Middle frontal gyrus (tissue), 1 donor: Measurements from ENCODE around the gene CXCL1.

Source experiments
- DNase-seq: peaks from one replicate; pipeline ENCODE4 v3.0.0-alpha.2; 2015; ENCODE audit warnings: low spot score; ENCODE audit errors: extremely low spot score

Gene CXCL1

DNA sequence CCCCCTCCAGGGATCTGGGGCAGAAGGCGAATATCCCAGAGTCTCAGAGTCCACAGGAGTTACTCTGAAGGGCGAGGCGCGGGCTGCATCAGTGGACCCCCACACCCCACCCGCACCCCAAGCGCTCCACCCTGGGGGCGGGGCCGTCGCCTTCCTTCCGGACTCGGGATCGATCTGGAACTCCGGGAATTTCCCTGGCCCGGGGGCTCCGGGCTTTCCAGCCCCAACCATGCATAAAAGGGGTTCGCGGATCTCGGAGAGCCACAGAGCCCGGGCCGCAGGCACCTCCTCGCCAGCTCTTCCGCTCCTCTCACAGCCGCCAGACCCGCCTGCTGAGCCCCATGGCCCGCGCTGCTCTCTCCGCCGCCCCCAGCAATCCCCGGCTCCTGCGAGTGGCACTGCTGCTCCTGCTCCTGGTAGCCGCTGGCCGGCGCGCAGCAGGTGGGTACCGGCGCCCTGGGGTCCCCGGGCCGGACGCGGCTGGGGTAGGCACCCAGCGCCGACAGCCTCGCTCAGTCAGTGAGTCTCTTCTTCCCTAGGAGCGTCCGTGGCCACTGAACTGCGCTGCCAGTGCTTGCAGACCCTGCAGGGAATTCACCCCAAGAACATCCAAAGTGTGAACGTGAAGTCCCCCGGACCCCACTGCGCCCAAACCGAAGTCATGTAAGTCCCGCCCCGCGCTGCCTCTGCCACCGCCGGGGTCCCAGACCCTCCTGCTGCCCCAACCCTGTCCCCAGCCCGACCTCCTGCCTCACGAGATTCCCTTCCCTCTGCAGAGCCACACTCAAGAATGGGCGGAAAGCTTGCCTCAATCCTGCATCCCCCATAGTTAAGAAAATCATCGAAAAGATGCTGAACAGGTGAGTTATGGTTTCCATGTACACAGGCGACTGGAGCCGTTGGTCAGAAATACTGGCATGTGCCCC lies at the start of gene CXCL1:
Gene CXCL1 (plus strand): TSS at position 264 of the 926 bp plus-strand sequence. CDS start 78 bp downstream, at position 342.
- DNase-seq = no peak

DNA sequence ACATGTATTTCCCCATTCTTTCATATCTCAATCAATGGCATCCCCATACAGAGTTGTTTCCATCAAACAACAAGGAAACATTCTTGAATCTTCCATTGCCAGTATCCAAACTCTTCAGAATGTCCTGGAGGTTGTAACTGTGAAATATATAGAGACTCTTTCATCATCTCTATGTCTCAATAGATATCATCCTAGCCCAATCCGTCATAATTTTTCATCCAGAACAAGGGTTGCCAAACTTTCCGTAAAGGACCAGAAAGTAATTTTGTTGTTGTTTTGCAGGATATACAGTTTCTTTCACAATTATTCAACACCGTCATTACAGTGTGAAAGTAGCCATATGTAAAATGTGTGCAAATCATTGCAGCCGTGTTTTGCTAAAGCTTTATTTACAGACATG lies 47.9 kb upstream of the CXCL1 start:
- no peak for DNase-seq

DNA sequence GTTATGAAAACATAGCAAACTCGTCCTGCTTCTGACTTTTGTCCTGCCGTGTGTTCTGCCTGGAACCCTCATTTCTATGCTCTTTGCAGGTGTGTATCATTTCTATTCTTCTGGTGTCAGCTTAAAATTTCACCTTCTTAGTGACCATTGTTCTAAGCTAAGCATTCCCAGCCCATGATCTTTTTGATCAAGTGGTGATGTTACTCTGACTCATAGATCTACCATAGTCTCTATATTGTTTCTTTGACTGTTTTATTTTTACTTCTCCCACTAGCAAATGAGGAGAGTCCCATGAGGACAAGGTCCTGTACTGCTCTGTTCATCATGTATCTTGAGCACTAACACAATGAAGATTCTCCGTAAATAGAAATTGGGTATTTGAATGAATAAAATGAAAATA lies 46.8 kb upstream of the CXCL1 start:
- DNase-seq = no peak

DNA sequence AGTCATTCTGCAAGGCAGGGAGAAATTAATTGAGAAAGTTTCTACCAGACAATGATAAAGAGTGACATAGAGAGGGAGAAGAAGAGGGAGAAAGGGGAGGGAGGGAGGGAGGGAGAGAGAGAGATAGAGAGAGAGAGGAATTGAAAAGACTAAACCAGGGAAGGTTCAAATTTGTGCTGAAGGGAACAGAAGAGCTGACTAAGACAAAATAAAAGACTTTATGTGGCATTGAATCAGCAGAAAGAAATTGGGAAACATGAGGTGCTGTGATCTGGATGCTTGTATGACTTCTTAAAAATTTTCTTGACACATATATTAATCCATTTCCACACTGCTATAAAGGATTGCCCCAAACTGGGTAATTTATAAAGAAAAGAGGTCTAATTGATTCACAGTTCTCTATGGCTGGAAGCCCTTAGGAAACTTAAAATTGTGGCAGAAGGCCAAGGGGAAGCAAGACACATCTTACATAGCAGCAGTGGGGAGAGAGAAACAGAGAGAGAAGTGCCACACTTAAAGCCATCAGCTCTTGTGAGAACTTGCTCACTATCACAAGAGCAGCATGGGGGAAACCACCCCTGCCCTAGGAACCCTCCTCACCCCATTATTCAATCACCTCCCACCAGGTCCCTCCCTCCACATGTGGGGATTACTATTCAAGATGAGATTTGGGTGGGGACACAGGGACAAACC lies 46.2 kb upstream of the CXCL1 start:
- DNase-seq = no peak

DNA sequence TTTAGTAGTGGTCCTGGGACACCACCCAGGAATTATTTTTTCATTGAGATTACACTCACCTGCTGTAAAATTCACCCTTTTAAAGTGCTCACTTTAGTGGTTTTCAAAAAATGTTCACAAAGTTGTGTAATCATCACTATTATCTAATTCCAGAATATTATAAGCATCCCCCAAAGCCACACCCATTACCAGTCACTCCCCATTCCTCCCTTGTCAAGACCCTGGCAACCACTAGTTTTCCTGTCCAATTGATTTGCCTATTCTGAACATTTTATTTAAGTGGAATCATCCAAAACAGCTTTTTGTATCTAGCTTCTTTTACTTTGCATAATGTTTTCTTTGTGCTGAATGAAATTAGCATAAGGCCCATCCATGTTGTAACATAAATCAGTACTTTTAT lies 45.4 kb upstream of the CXCL1 start:
- DNase-seq = no peak

DNA sequence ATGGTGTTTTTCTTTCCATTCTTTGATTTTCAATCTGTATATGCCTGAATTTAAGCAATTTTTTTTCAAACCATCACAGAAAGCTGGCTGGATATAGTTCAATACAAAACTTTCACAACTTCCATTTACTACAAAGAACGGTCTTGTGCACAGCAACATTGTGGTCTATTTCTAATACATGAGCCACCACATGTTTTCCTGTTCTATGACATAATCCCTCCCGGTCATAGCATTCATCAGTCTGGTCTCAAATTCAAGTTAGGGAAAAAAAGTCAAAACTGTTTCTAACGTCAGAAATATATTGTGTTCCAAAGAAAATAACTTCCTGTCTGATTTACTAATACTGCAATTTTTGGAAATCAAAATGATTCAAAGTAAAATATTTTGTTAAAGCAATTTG lies 40.2 kb upstream of the CXCL1 start:
- no peak for DNase-seq

DNA sequence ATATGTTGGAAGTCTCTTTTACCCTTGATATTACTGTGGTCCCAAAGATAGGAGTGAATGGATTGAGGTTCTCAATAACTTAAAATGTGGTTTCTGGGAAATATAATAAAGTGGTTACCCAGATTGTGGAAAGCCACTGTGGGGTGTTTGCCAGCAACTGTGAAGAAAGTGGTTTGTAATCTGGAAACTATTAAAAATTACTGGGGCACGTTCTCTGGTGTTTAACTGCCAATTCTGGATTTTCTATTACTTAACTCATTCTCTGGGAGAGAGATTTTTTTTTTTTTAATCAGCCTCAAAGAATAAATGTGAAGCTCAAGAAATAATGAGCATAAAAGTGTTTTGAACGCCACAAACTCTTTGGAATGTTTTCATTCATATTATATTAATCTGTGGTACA lies 37.6 kb upstream of the CXCL1 start:
- no peak for DNase-seq

DNA sequence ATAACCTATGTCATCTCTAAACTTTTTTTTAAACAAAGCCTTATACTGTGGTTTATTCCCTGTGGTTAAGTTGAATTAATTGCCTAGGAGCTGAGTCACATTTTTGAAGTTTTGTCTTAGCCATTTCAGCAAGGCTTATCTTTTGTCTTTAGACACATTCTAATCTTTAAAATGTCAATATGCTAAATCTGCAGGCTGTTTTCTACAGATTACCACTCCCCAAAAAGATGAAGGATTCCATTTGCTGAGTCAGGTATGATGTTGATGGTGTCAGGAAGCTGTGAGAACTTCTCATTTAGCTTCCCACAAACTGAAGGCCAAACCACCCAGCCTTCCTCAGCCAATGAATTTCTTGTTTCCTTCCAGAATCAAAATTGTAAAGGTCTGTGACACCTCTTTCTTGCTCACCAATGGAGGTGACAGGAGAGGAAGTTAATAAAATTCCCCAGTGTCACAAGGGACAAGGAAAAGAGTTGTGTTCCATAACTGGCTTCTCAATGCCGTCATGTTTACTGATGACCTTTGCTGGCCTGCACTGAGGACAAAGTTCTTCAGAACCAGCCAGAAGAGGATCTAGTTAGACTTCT lies 36.4 kb upstream of the CXCL1 start:
- no peak for DNase-seq

DNA sequence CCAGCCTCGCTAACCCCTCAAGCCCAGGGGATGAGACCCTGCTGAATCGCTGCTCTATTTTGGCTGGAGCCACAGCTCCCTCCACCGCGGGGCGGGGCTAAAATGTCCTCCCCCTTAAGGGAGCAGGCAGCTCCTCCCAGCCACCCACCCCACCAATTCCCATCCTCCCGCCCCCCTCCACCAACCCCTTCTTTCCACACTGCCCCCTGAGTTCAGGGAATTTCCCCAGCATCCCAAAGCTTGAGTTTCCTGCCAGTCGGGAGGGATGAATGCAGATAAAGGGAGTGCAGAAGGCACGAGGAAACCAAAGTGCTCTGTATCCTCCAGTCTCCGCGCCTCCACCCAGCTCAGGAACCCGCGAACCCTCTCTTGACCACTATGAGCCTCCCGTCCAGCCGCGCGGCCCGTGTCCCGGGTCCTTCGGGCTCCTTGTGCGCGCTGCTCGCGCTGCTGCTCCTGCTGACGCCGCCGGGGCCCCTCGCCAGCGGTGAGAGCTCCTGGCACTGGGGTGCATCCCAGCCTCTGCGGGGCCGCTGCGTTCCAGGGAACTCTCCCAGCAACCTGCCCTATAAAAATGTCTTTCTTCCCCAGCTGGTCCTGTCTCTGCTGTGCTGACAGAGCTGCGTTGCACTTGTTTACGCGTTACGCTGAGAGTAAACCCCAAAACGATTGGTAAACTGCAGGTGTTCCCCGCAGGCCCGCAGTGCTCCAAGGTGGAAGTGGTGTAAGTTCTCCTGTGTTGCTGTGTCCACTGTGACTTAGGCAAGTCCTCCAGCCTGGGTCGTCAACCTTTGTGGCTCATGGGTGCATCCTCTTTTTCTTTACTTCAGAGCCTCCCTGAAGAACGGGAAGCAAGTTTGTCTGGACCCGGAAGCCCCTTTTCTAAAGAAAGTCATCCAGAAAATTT lies 32.6 kb upstream of the CXCL1 start, which contains the start of gene CXCL6:
Gene CXCL6 (plus strand): TSS at position 306 of the 907 bp plus-strand sequence. CDS start 73 bp downstream, at position 379.
- no peak for DNase-seq

DNA sequence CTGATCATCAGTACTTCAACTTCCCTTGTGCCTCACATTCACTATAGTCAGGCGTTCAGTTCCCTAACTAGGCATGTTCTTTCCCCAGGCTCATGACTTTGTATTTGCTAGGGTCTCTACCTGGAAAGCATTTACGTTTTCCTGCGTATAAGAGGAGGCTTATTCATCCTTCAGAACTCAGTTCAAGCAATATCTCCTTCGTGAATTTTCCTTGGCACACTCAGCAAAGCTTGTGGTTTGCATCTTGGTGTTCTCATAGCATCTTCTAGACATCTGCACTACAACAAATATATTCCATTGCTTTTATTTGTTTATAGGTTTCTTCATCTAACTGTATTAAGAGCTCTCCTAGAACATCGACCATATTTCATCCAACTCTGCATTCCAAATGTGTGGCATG lies 30.1 kb upstream of the CXCL1 start:
- no peak for DNase-seq

DNA sequence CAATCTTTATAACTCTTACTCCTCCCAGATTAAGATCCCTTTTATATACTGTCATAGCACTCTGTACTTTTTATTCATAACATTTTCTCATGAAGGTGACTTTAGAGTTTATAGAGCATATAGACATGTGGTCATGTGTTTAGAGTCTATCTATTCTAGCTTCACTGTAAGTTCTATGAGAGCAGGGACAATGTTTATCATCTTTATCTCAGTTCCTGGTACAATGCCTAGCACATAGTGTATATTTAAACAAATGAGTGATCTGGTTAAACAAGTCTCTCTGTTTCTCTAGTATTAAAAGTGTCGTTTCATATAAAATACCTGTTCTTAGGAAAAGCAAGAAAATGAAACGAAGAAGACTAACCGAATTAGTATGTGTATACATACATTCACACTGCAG lies 29.5 kb upstream of the CXCL1 start:
- no peak for DNase-seq

DNA sequence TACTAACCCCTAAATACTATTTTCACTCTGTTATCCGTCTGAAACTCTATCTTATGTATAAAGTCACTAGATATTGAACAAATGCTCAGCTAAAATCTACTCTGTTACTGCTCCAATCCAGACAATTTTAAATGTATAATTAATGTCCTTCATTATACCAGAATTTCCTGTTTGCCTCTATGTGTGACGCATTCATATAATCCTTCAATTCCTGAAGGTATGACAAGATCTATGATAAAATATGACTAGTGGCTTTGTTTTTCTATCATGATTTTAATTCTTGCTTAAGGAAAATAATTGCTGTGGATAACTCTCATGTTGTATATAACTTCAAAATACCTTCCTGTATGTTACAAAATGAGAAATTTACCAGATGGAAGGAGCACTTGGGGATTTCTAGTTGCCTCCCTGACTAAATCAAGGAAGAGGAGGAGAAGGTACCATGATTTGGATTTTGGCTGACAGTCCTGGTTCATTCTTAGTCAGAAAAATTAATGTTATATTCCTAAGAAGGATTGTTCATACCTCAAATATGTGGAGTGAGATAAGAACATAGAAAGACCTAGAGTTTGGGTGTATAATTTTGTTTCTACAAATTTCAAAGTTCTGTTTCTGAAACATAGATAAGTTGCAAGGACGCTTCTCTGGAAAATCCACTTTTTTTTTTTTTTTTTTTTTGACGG lies 27.8 kb upstream of the CXCL1 start:
- no peak for DNase-seq

DNA sequence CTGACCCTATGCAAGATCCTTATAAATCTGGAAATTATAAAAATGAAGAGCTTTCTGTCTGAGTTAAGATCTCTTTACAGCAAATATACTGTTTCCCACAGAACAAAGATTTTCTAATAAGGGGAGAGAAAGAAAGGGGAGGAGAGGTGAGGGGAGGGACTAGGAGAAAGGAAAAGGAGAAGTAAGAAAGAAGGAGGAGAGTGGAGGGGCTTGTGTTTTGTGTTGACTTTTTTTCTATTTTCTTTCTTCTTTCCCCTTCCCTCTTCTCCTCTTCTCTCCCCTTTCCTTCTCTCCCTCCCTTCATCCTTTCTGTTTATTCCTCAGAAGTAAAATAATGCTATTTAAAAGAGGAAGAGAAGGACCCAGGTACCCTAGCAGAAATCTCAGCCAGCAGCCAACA lies 26.5 kb upstream of the CXCL1 start:
- no peak for DNase-seq

DNA sequence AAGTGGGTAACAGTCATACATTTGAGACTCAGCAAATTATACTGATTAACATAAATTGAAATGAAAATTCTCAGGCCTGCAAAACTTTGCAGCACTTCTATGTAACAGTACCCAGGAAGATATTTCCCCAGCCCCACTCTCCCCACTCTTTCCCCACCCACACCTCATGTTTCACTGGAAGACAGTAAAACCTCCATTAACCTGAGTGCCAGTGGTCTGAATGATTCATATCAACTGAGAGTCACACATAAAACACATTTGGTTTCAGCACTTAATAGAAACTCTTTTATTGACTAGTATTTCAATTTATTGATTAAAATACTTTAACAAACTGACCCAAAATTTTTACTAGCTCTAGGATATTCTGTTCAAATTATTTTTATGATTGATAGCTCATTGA lies 25.8 kb upstream of the CXCL1 start:
- no peak for DNase-seq

DNA sequence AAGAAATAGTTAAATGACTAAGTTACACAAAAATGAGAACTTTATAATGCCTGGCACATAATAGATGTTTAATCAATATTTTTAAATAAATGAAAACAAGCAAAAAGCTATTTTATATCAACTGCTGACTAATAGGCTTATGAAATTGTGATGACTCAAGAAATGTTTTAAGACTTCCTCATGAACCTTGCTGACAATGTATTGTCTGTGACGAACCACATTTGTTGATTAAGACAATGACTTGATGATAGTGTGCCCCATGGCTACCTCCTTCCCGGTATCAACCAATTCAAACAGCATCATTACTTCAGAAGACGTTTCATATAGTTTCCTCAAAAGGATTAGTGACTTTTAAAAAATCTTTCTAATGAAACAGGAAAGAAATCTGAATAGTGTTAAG lies 24.8 kb upstream of the CXCL1 start:
- no peak for DNase-seq

DNA sequence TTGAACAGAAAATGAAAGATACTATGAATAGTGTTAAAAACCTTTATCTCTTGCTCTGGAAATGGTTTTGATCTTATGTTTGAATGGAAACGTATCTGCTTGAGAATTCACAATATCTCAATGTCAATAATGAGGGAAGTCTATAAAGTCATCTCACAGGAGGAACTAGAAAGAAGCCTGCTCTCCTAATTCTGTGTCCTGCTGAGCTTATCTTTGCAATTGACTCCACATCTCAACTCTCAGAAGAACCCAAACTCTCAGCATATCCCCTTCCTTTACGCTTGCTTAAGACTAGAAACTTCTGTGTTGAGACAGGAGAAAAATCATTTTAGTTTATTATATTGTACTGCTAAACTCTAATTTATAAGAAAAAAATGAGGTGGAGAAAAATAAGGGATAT lies 24.4 kb upstream of the CXCL1 start:
- no peak for DNase-seq

DNA sequence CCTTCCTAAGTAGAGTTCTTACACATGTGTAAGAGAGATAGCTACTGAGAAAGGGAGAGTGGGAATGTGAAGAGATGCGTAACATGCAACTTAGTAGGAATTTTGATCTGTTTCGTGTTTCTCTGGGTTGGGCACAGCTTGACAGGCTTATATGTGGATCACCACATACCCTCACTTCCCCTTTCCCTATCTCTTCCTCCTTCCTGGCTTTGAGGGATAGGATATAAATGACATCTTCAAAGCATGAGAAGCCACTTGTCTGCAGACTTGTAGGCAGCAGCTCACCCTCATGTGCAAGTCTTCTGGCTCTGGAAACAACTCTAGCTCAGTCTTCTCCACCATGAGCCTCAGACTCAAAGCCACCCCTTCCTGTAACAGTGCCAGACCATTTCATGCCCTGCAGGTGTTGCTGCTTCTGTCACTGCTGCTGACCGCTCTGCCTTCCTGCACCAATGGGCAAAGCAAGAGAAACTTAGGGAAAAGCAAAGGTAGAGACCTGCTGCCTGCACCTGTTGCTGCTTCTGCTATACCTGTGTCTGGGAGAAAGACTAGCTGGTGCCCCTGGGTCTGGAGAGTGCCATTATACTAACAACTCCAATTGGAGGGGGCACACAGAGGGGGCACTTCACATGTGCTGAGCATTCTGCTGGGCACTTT lies 21.5 kb upstream of the CXCL1 start:
- DNase-seq = no peak

DNA sequence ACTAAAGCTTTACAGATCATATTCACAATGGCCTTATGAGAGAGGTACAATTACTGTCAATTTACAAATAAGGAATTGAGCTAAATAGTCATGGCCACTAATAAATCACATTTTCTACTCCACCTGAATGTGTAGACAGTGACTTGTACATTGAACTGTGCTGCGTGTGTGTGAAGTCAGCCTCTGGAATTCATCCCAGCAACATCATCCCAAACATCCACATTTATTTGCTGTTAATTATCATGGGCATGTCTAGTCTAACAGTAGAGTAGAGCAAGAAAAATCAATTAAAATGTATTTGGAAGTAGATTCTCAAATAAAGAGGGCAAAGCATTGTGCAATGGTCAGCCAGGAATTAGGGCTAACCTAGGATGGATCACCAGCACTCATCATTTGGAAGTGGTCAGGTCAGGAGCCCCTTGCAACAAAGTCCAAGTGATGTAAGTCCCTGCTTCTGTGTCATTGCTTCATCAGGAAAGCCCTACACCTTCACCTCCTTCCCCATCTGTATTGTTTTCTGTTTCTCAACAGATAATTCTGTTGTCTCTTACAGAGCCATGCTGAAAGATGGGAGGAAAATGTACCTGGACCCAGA lies 20.9 kb upstream of the CXCL1 start:
- no peak for DNase-seq

DNA sequence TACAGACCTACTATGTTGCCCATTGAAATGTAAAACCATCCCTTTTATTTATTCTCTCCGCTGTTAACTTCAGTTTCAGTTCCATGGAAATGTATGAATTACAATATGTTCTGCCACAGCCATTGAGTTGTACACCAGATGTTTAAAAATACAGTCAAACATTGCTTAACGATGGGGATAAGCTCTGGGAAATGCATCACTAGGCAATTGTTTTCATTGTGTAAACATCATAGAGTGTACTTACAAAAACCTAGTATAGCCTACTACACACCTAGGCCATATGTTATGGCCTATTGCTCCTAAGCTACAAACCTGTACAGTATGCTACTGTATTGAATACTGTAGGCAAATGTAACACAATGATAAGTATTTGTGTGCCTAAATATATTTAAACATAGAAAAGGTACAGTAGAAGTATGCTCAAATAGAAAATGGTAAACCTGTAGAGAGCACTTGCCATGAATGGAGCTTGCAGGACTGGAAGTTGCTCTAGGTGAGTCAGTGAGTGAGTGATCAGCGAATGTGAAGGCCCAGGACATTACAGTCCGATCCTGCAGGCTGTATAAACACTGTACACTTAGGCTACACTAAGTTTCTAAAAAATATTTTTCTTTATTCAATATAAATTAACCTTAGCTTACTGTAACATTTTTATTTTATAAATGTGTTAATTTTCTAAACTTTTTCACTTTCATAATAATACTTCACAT lies 18.8 kb upstream of the CXCL1 start:
- DNase-seq = no peak
